Measurements from ENCODE around the gene IST1.
"Not testable (repeated sequence)": the region's sequence is repeated elsewhere in the genome, so short reads cannot be mapped to it uniquely, and the experiment has no call there.

Gene IST1

DNA sequence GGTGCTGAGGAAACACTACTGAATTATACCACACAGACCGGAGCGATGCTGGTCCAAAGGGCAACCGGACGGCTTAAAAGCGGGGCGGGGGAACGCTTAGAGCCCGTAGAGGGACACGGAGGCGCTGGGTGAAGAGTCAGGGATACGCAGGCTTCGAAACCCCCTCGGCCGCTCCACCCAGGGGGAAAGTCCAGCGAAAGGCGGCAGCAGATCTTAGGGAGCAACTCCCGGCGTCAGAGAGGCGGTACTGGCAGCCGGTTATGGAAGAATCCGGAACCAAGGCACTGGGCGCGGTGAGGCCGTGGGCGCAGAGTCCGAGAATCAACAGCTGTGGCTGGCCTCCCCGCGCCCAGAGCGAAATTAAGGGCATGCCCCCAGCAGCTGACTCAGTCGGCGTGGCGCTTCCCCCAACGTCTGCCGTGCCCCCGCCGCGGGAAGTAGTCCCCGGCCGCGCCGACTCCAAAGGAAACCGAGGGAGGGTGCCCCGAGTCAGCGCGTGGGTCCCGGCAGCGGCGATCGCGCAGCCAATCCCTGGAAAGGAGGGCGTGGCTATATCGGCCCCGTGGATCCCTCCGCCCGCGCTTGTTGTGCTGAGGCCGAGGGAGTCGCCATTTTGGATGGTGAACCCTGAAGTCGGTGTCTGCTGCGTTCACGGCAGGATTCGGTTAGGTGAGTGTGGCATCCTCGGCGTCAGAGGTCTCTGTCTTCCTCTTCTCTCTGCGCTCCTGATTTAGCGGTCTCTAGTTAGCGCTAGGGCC is at the start of gene IST1:
TSS of gene IST1 (plus strand) at position 611 of the 758 bp plus-strand sequence. CDS start 20,110 bp downstream, outside the sequence.
- peak; percentile 95 for DNase-seq

DNA sequence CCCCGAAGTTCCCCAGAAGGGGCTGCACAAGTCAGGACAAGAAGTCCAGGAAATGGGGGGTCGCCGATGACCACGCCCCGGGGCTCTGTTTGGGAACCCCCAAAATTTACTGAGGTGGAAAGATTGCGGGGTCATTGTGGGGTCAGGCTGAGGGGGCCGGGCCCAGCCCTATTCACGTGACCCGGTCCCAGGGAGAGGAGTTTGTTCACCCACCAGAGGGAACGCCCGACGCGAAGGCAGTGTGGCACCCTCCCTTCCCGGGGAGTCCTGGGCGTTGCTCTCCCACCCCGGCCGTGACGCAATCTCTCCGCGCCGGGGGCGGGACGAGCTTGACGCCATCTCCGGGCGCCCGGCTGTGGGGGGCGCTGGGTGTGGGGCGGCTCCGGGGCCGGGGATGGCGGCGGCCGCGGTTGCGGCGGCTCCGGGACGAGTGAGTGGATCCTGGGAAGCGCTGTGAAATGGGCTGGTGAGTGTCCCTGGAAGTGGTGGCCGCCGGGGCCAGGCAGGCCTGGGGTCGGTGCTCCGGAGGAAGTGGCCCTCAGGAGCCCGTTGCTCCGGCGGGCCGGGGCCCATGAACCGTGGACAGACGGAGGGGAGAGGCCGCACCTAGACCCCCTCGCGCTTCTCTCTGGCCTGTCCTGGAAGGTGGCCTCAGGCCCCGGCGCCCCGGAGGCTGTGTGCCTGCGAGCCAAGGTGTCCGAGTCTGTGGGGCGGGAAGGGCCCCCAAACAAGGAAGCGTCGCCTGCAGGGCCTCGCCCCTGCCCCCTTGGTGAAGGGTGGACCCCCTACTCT is 49.5 kb upstream of the IST1 start, which contains the start of gene ATXN1L:
TSS of gene ATXN1L (plus strand) at position 338 of the 792 bp plus-strand sequence. CDS start 3,765 bp downstream, outside the sequence.
- DNase-seq = peak; percentile 83

DNA sequence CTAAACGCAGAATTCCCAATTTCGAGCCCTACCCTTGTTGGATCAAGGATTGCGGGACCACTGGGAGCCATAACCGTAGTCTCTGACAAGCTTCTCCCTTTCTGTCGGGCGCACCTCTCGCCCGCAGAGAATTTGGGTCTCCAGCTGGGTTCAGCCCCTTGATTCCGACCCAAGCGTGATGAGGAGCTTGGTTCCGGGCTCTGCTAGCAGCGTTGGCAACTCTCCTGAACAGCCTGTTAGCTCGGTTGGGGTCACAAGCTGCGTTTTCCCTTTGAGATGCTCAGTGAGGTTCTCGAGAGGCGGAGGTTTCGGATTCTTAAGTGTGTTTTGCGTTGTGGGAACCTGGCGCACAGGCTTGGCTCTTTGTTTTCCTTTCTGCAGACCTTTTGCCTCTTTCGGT is 48.9 kb upstream of the IST1 start:
- no peak for DNase-seq

DNA sequence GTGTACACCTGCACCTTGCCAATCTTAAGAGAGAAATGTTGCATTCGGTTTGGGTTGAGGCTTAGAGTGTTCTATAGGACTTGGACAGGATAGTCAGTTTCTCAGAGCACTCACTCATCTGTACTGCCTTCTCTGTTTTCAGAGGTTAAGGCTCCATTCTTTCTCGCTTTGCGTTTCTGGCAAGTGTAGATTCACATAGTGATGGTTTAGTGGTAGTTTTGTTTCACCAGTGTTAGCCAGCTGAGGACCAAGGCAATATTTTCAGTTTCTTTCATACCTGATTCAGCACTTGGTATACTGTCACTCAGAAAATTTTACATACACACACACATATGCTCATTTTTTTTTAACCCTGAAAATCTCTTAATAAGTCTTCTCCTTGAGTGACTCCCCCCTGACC is 48.2 kb upstream of the IST1 start:
- DNase-seq = no peak

DNA sequence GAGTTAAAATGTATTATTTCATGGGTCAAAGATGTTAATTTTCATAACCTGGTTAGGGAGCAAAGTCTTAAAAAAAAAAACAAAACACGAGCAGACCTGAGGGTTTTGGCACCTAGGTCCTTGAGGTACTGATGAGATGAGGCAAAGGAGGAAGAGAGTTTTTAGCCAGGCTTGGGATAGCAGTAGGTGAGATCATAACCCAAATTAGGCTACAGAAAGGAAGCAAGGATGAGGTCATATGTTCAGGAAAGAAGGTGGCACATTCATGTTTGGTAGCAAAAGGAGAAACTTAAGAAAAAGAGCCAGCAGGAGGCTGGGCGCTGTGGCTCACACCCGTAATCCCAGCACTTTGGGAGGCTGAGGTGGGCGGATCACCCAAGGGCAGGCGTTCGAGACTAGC is 46.7 kb upstream of the IST1 start:
- no peak for DNase-seq

DNA sequence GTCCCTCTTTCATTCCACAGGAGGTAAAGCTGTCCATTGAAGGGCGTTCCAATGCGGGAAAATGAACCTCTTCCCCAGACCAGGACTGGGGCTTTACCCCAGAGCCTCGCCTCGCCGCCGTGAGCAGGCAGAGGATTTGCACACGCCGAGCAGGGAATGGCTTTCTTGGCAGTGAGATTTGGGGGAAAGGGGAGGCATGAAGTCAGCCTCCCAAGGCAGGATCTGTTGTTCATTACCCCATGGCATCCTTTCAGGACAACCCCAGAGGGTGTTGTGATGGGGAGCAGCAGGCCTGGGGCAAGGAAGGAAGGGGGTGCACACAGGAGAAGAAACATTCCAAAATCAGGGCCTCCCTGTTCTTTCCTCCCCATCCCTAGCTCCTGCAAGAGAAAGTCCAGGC is 43.6 kb upstream of the IST1 start:
- no peak for DNase-seq

DNA sequence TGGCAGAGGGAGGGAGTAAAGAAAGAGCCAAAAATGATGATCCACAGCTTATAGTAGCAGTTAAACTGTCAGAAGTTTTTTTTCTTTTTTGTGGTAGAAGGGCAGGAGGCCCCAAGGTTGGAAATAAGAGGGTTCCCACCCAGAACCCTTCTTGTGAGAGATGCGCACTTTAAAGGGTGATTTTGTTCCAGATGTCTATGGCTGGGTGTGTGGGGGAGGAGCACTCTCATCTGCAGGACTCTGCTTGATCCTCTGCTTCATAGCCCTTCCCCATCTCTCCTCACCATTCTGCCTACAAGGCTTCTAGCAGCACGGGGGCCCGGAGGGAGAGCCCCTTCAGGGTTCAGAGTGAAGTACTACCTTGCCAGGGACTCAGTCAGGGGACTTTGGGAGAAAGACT is 43.2 kb upstream of the IST1 start:
- no peak for DNase-seq

DNA sequence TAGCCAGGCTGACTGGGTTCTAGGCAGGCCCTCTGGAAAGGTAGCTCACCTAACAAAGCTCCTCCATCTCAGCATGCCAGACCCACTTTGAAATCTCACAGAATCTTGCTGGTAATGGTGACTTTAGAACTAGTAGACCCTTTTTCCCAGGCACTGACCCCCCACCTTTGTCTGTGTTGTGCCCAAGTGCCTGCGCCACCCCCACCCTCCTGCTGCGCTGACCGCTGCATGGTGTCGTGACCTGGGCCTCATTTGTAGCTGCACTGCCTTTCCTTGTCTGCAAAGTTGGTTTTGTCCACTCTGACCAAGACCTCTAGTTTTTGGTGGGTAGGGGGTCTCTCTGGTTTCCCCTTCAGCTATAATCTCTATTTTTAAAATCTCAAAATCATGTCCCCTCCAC is 42.8 kb upstream of the IST1 start:
- no peak for DNase-seq

DNA sequence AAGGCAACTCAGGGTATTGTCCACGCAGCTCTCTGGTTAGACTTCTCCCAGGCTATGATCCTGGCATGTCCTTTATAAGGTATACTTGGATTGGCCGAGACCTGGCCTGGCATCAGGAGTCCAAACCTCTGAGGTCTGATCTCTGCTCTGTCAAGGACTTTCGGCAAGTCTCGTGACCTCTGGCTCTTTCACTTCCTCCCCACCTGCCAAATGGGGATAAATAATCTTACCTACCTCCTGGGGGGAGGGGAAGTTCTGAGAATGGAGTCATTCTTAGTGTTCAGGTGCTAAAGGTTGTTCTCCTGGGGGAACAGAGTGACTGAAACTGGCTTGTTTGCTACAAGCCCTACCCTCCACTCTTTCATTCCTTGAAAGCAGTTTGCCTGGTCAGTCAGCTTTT is 41.9 kb upstream of the IST1 start:
- no peak for DNase-seq

DNA sequence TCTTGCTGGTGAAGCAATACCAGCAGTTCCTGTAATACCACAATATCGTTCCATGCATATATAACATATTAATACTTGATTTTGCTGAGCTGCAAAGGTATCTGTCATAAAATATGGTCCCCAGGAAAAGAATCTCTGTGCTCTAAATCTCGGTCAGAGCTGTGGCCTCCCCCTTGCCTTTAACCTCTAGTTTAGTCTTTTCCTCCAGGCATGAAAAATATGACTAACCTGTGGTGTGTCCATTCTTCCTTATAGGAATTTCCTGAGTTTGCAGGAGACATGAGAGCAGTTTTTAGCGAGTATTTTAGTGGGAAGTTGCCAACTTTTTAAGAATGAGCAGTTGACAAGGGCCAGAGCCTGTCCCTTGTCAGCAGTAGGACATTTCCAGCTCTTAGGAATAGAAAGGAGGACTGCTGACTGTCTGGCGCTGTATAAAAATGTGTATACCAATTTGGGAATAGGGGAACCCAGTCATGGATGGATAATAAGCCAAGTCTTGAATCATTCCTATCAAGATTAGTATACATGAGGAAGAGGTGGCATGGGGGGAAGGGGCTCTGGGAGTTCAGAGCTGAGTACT is 40.9 kb upstream of the IST1 start:
- DNase-seq = no peak

DNA sequence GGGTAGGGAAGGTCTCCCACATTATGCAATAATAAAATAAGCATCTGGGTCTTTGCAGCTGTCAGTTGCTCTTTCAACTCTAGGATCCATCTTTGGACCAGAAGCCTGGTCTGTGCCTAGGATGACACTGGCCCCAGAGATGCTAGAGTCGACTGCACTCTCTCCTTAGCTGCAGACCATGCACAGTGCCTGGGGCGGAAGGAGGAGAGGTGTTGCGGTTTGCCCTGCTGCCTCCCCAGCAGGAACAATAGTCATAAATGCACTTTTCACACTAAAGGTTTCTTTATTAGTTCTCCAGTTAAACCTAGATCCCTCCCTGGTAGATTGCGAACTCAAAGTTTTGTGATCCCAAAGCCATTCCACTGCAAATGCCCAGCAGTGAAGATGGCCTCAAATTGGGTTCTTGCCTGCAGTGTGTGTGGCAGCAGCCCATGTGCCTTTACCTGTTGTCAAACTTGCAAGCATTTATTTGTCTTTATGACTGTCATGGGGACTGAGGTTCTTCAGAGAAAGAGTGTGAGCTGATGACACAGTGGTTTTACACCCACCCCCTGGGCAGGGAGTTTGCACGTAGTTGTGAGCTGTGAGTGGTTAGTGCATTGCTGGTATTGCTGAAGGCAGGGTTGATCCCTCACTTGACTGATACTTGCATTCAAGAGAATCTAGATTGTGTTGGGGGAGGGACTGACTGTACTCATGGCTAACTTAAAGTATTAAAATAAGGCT is 39.2 kb upstream of the IST1 start:
- DNase-seq = no peak

DNA sequence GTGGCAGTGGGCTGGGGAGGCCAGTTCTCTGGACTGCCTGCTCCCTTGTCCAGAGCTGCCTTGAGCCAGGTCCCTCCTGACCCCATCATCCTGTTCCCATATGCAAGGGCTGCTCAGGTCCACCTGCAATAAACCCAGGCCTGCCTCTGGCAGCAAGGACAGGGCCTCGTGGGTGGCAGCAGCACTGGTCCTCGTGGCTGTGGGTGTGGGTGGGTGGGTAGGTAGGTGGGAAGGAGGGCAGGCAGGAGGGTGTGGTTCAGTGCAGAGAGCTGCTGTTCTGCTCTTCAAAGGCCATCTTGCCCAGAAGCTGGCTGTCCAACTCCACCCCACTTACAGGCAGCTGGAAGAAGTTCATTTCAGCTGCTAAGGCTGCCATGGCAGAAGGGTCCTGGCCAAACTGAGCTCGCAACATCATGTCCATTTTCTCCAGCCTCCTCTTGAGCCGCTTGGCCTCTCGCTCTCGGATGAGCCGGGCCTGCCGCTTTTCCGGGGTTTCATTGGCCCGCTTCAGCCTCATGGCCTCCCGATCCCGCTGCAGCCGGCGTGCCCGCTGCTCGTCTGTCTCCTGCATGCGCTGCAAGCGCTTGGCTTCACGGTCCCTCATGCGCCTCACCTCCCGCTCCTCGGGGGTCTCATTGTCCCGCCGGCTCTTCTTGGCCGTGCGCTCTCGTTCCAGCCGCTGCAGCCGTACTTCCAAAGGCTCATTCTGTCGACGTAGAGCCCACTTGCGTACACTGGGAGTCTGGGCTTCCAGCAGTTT is 35.4 kb upstream of the IST1 start:
- no peak for DNase-seq

DNA sequence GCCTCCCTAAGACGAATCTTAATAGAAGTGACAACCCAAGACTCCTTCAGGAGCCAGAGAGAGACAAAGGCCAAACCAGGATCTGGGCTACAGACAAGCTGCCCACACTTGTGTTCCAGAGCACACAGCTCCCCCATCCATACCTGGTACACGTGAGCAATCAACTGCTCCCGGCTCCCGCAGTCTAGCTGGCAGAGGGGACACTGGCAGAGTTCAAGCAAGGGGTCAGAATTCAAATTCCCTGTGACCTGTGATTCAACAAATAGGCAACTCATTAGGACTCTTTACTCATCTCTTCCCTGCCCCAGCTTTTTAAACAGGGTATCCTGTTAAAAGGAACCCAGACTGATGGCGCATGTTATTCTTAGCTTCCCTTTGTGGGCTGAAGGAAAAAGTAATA is 31.3 kb upstream of the IST1 start:
- no peak for DNase-seq

DNA sequence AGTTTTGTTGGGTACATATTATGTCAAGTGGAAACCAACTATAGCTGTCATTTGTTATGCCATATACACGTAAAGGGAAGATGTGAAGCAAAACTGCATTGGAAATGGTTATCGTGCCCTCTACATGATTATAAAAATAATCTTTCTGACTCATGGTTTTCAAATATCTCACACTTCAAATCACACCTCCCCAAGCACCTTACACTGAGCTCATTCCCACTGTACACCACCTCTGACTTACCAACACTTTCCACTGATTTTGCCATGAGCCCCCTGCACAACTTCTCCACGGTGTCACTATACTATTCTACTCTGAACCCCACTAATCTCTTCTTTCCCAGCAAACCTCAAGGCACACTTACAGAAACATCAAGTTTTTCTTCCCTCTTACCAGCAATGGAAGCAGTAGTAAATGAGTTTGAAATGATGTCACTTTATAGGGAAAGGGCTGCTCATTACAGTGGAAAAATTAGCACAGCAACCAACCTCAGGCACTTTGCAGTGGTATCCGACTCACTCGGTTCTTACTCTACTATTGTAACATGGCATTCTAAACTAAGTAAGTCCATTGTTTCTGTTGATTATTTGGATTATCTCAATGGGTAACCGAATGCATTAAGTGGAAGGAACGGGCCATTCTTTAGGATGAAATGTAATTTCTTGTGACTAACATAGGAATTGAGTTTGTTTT is 30.0 kb upstream of the IST1 start:
- DNase-seq = no peak

DNA sequence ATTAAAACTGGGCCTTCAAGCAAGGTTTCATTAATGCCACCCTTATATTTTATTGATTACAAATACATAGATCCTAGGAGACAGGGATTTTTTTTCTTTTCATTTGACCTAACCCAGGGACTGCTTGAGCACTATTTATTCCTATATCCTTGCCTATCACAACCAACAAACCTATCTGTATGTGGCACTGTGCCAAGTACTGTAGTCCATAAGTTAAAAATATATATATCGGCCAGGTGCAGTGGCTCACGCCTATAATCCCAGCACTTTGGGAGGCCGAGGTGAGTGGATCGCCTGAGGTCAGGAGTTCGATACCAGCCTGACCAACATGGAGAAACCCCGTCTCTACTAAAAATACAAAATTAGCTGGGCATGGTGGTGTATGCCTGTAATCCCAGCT is 28.2 kb upstream of the IST1 start:
- not testable (repeated sequence) for DNase-seq

DNA sequence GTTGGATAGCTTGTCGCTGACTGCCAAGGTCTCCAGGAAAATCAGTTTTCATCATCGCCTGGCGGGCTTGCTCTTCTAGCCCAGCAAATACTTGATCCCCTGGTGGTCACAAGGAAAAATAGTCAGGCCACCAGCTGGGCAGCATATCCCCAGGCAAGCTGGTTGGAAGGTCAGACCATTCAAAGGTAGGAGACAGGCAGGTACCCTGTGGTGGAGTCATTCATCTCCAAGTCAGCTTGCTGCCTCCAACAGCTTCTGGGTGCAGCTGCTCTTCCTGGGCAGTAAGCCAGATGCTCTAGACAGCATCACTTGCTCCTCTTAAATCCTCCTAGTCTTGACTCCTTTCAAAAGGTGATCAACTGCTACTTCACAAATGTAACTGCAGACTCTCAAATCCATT is 27.4 kb upstream of the IST1 start:
- peak; percentile 95 for DNase-seq

DNA sequence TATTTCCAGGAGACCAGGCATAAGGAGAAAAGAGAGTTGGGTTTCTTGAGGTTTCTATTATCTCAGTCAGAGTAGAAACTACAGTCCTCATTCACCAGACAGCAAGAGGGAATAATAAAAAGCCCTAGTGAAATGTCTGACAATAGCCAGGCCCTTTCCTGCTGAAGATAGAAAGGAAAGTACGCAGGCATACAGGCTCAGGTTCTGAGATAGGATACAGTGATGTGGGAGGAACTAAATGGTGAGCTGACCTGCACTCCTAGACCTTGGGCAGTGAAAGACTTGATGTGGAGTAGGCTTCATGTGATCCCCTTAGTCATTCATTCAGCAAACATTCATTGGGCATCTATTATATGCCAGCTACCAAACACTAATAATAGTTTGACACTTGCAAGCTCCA is 26.2 kb upstream of the IST1 start:
- DNase-seq = no peak

DNA sequence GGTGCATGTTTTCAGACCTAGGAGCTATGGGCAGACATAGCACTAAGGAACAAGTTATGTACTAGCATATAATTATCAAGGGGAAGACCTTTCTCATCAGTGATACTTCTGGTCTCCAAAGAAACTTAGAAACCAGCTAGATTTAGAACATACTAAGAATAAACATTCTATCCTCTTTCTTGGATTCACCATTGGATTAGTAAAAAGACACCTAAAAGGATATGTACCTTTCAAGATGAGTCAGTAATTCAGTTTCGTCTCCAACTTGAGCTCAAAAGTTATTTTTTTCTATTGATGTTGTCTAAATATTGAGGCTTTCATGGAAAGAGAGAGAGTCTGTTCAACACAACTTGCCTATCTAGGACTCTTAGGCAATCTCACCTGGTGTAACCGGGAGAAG is 24.5 kb upstream of the IST1 start:
- DNase-seq = no peak

DNA sequence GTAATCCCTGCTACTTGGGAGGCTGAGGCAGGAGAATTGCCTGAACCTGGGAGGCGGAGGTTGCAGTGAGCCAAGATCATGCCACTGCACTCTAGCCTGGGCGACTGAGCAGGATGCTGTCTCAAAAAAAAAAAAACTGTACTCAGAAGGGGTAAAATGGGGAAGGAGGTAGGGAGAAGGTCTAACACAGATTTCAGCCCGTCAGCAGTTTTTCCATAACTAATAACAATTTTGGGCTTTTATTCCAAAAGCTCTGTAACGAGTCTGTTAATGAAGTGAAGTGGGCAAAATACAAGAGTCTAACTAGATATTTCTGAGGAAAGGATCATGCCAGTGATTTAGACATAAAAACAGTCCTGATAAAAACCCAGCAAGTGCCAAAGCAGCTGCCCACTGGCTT is 22.1 kb upstream of the IST1 start:
- DNase-seq = no peak

DNA sequence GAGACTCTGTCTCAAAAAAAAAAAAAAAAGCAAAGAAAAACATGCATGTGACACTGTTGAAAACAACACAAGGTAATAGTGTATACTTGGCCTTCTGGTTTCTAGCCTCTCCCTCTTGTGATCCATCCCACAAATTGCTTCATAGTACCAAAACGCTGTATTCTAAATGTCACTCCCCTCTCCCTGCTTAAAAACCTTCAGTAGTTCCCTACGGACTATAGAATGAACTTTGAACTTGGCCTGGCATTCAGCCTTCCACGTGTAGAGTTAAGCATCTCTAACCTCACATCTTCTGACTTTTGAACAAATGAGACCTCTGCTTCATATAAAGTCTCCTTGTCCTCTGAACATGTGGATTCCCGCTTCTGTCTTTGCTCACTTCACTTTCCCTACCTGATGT is 16.4 kb upstream of the IST1 start:
- no peak for DNase-seq

DNA sequence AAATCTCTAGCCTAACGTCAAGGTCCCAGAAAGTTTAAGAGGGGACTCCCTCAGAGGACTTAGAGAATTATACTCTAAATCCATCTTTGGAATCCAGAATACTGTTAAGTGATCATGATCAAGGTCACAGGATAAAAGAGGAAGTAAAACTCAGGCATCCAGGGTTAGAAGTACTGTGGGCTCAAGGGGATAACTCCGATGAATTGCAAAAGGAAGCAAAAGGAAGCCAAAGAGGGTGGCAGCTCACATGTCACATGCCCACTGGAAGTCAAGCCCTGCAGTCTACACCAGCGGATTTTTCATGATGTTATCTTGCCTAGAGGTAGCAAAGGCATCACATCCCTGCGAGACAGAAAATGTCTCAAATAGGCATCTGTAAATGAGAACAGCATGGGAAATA is 15.2 kb upstream of the IST1 start:
- no peak for DNase-seq

All from NCI-H146 (cell line).